H1 (cell line): Measurements from ENCODE around the gene RPTOR.

ENCODE experiments used
- BACH1 ChIP-seq: IDR thresholded peaks from 2 replicates; pipeline ENCODE4 v1.6.1; 2012; ENCODE audit warnings: low read length, improper control_type of control experiment
- CREB1 ChIP-seq: IDR thresholded peaks from 2 replicates; pipeline ENCODE4 v1.6.1; 2012; ENCODE audit warnings: inconsistent platforms
- EGR1 ChIP-seq: IDR thresholded peaks from 2 replicates; pipeline ENCODE4 v1.6.1; 2011; ENCODE audit warnings: low read depth, low read length, borderline replicate concordance
- EP300 ChIP-seq, 2 experiments: IDR thresholded peaks; 1 replicate in 1 of 2; 2 replicates in 1 of 2; pipeline ENCODE4 v1.6.1; 2011 to 2012; ENCODE audit warnings: low read depth in 2 of 2, low read length in 2 of 2, mild to moderate bottlenecking in 2 of 2, borderline replicate concordance in 1 of 2, inconsistent platforms in 1 of 2, moderate library complexity in 1 of 2
- JUN ChIP-seq: IDR thresholded peaks from 2 replicates; pipeline ENCODE4 v1.6.1; 2011; ENCODE audit warnings: low read depth, mild to moderate bottlenecking, improper control_type of control experiment, low read length
- TAF1 ChIP-seq: IDR thresholded peaks from 2 replicates; pipeline ENCODE4 v1.6.1; 2011; ENCODE audit warnings: mild to moderate bottlenecking, low read depth, low read length
- TF ChIP-seq, protein P1 (sequence below): IDR thresholded peaks from 2 replicates; pipeline ENCODE4 v1.6.1; 2012; ENCODE audit warnings: inconsistent platforms
- TF ChIP-seq, protein P2 (sequence below): IDR thresholded peaks from 2 replicates; pipeline ENCODE4 v1.6.1; 2011; ENCODE audit warnings: low read length, improper control_type of control experiment
- TF ChIP-seq, protein P3 (sequence below), 3 experiments: IDR thresholded peaks; 1 replicate in 2 of 3; 2 replicates in 1 of 3; pipeline versions ENCODE4 v1.5.1 to v1.6.1; 2011; ENCODE audit warnings: low read length in 3 of 3, mild to moderate bottlenecking in 3 of 3, inconsistent platforms in 2 of 3, low read depth in 1 of 3, moderate library complexity in 1 of 3; ENCODE audit not compliant: insufficient read depth in 1 of 3; ENCODE audit errors: control extremely low read depth in 1 of 3

DNA sequence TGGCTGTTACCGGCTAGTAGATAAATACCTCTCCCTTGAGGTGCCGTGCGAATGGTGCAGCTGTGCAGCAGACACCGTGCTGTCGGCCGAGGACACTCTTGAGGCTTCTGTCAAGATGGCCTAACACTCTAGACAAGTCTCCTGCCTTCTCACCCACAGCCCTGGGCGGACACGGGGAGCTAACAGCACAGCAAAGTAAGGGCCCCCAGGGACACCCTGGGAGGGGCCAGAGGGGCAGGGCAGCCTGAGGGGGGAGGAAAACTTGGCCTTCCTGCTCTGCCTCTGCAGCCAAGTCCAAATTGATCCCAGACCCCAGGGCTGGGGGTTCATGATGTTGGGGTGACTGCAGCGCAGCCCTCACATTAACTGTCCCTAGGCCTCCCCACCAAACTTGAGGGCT is 210.2 kb downstream of the RPTOR start:
- TF ChIP-seq JUN (no peak), CREB1 (no peak), TAF1 (no peak), EP300 (IDR thresholded peaks at IDR 0.05; ENCODE audit: borderline replicate concordance in 1 of 2, low read depth in 2 of 2, low read length in 2 of 2) (no peak), EGR1 (no peak), BACH1 (no peak)
- TF ChIP-seq, protein P1, sequence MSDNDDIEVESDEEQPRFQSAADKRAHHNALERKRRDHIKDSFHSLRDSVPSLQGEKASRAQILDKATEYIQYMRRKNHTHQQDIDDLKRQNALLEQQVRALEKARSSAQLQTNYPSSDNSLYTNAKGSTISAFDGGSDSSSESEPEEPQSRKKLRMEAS, result no peak
- TF ChIP-seq, protein P2, sequence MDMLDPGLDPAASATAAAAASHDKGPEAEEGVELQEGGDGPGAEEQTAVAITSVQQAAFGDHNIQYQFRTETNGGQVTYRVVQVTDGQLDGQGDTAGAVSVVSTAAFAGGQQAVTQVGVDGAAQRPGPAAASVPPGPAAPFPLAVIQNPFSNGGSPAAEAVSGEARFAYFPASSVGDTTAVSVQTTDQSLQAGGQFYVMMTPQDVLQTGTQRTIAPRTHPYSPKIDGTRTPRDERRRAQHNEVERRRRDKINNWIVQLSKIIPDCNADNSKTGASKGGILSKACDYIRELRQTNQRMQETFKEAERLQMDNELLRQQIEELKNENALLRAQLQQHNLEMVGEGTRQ, result no peak
- TF ChIP-seq, protein P3, sequence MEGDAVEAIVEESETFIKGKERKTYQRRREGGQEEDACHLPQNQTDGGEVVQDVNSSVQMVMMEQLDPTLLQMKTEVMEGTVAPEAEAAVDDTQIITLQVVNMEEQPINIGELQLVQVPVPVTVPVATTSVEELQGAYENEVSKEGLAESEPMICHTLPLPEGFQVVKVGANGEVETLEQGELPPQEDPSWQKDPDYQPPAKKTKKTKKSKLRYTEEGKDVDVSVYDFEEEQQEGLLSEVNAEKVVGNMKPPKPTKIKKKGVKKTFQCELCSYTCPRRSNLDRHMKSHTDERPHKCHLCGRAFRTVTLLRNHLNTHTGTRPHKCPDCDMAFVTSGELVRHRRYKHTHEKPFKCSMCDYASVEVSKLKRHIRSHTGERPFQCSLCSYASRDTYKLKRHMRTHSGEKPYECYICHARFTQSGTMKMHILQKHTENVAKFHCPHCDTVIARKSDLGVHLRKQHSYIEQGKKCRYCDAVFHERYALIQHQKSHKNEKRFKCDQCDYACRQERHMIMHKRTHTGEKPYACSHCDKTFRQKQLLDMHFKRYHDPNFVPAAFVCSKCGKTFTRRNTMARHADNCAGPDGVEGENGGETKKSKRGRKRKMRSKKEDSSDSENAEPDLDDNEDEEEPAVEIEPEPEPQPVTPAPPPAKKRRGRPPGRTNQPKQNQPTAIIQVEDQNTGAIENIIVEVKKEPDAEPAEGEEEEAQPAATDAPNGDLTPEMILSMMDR (IDR thresholded peaks at IDR 0.05; ENCODE audit: control extremely low read depth in 1 of 3, insufficient read depth in 1 of 3, low read depth in 1 of 3, low read length in 3 of 3), result no peak
